Stimulated activated CD4-positive, alpha-beta T cell treated with anti-CD3 and anti-CD28 coated beads, Interleukin-2, amount 100 ng/mL, for 4 hours (primary cell): ENCODE results near the gene ZNF570.

Experiments
- DNase-seq: peaks from one replicate; pipeline ENCODE4 v3.0.0-alpha.2; 2020; ENCODE audit warnings: low read depth

The ZNF570 gene

DNA sequence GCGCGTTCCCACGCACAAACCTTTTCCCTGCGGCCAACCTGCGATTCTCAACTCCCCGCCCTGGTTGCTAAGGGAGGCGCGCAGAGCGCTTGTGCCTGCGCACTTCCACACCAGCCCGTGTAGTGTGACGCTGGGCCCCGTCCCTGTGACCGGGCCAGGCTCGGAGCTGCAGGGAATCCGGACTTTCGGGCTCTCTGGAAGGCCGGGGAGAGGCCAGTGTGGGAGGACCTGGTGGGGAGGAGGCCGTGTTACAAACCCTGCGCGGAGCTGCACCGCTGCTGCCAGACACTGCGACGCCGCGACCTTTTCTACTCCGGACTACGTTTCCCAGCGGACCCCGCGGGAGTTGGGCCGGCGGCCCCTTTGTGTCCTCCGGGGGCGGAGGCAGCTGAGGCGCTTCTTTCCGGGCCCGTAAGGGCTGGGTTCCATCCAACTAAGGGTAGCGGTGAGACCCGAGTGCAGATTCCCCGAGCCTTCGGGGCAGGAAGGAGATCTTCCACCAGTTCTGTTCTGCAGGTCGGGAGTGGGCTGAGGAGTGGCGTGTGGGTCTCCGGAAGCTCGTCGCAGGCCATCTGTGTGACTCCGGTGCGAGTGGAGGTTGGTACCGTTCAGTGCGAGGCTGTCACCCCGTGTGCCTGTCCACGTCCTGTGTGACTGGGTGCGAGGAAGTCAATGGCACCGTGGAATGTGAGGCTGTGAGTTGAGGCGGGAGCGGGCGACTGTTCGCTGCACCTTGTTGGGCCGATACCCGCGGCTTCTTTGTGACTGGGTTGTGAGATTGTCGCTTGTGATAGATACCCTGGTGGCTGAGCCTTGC lies at the start of gene ZNF570:
Gene ZNF570 (plus strand): TSS at position 396 of the 817 bp plus-strand sequence. CDS start 999 bp downstream, outside the sequence.
- peak; percentile 81 for DNase-seq

DNA sequence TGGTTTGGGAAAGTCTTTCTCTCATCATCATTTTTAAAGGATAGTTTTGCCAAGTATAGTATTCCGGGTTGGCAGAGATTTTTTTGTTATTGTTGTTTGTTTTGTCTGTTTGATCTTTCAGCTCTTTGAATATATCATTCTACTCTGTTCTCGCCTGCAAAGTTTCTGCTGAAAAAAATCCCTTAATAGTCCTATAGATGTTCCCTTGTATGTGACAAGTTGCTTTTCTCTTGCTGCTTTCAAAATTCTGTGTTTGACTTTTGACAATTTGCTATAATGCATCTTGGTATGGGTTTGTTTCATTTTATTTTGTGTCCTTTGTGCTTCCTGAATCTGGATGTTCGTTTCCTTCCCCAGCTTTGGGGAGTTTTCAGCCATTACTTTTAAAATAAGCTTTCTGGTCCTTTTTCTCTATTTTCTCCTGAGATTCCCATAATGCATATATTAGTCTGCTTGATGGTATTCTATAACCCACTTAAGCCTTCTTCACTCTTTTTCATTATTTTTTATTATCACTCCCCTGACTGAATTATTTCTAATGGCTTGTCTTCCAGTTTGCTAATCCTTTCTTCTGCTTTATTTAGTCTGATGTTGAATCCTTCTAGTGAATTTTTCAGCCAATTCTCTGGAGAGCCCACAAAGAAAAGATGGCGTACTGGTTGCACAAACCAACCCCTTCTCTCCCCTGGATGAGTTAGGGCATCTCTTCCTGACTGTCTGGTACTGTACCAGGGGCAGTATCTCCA lies 16.5 kb upstream of the ZNF570 start:
- DNase-seq, result no peak

- DNase-seq, result no peak
Observed at GRCh38 chr19:37466277-37466797, 2.8 kb upstream of the ZNF570 start.

DNA sequence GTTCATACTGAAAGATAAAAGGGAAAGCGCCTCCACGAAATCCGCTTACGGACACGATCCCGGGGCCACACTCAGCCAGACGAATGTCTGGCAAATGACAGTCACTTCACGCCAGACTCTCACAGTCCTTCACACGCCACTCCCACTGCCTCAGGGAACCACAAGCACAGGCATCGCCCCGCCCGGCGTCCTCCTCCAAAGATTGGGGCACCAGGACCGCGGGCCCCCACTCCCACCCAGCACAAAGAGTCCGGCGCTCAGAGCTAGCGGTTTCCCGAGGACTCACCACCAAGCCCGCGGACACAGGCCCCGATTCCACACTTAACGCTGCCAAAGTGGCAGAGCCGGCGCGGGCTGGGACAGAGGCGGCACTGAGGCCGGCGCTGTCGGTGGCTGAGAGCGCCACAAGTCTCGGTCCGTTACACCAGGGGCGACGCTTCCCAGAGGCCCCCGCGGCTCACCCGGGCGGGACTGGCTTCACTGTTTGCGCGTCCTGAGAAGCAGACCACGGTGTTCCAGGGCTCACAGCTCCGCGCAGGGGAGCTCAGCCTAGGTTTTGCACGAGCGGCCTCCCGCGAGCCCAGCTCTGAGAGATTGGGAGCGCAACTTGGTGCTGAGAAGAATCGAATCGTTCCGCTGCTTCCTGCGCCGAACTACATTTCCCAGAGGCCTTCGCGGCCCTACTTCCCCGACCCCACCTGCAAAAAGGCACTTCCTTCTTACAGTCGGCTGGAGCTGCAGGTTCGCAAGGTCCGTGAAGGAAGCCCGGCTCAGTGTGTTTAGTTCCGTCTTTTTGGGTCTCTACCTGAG lies 2.2 kb upstream of the ZNF570 start, which contains the start of gene ZNF569:
Gene ZNF569 (minus strand): TSS at position 647 of the 810 bp plus-strand sequence. CDS start 22,523 bp downstream, outside the sequence.
- DNase-seq, result peak; percentile 84

DNA sequence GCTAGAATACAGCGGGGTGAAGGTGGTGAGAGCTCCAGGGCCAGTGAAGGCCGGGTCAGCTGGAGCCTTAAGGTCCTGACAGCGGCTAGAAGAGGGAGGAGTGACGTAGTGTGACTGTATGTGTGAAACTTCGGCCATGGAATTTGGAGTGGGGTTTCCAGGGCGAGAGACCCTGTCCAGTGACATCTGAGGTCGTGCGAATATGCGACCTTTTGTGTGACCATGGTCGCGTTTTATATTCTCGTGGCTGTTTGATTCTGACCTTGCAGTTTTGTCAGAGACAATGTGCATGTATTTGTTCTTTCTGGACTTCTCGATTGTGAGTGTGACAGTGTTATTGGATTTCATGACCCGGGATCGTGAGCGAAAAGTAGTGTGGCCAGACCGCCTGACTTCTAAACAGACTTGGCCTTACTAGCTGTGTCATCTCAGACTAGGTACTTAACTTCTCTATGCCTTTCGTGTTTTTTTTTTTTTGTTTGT lies 1.5 kb upstream of the ZNF570 start:
- no peak for DNase-seq

DNA sequence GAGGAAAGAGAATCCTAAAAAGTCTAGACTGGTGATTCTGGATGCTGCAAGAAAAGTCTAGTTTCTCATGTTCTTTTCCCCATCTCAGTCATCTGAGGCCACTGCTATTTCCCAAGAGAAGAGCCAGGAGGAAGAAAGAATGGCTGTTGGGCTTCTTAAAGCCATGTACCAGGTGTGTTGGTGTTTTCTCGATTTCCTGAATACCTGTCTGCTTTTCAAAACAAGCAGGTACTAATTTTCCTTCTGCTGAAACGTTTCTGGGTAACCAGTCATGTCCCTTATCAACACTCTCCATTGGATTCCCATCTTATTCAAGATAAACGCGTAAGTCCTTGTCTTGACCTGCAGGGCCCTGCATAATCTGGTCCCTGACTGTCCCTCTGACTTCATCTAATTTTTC lies 1.1 kb downstream of the ZNF570 start:
- no peak for DNase-seq

DNA sequence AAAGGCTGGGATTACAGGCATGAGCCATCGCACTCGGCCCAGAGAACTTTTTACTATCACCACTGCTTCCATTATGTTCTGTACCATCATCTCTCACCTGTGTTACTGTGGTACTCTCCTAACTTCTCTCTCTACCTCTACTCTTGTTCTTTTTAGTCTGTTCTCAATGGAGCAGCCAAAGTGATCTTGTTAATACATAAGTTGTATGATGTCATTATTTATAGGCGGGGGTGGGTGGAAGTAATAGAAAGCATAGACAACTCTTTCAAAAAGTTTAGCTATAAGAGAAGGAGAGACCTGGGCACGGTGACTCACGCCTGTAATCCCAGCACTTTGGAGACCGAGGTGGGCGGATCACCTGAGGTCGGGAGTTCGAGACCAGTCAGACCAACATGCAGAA lies 3.0 kb downstream of the ZNF570 start:
- DNase-seq, result no peak

GRCh38 chr19:37484406-37485168 lies 15.4 kb downstream of the ZNF570 start:
- DNase-seq, result no peak

DNA sequence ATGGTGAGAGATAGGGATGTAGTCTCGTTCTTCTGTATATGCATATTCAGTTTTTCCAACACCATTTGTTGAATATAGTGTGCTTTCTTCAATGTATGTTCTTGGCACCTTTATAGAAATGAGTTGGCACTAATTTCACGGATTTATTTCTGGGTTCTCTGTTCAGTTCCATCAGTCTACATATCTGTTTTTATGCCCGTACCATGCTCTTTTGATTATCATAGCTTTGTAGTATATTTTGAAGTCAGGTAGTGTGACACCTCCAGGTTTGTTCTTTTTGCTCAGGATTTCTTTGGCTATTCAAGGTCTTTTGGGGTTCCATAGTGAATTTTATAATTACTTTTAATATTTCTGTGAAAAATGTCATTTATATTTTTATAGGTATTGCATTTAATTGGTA lies 23.1 kb downstream of the ZNF570 start:
- no peak for DNase-seq

DNA sequence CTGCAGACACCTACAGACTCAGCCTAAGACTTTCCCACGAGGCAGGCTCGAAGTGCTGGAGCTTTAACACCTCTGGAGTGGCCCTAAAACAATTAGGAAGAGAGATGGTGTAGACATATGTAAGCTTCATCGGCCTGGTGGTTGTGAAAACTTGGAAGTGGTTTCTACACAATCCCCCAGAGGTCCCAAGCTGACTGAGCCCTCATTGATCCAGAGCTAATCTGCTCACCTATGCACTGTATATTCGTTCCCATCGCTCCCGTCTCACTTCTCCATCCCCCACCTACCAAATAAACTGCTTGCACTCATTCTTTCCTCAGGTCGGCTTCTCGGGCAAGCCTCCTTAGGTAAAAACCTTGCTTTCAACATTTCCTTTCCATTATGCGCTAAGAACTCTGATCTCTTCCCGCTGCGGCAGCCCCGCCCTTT lies 36.8 kb downstream of the ZNF570 start:
- peak; percentile 77 for DNase-seq

DNA sequence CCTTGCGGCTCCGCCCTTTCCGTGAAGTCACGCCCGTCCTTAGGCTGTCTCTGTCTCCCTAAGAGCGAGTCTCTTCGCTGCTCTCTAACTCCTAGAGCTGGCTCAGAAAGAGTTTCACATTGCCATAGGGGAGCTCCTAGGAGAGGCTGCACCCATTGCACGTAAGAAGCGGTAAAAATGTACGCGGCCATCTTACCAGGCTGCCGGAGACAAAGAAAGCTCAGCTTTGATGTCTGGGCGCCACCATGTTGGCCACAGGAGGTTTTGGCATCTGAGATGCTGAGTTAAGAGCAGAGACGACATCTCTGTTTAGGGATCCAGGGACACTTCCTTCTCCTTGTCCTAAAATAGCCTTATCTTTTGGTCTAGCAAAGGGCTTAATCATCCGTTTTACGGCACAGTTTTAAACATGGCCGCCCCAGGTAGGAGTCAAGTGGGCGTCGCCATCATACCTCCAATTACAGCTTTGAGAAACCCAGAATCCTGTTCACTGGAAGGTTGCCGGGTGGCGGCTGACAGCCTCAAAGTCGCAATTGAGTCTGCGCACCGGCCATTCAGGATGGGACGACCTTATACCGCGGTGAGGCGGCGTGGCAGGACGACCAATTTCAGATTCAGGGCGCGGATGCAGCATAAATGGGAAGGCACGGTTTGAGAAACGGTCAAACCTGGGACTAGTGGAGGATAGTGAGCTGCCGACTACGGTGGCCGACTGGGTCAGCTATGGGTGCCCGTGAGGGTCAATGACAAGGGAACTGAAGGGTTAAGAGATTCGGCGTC lies 37.4 kb downstream of the ZNF570 start, which contains the start of gene ZNF793:
Gene ZNF793 (plus strand): TSS at position 553 of the 780 bp plus-strand sequence. CDS start 16,501 bp downstream, outside the sequence.
- peak; percentile 69 for DNase-seq

- no peak for DNase-seq
Observed at GRCh38 chr19:37507167-37507464, 38.0 kb downstream of the ZNF570 start.

GRCh38 chr19:37511186-37511585 lies 42.0 kb downstream of the ZNF570 start:
- DNase-seq, result no peak

DNA sequence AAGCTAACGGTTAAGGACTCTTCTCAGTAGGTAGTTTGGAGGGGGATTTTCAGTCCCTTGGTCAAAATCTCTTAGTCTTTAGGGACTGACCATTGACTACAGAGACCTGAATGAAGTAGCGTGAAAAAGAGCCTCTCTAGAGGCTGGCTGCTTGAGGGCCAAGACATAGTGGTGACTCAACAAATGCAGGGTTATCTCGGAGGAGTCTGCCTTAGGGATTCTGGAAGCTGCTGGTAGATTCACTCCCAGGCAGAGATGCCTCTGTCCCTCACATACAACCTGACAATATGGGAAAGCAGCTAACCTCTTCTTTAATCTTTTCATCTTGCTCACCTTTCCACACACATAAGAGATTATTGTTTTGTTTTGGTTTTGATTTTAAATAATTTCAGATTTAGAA lies 42.7 kb downstream of the ZNF570 start:
- no peak for DNase-seq

GRCh38 chr19:37513397-37513796 lies 44.2 kb downstream of the ZNF570 start:
- no peak for DNase-seq

DNA sequence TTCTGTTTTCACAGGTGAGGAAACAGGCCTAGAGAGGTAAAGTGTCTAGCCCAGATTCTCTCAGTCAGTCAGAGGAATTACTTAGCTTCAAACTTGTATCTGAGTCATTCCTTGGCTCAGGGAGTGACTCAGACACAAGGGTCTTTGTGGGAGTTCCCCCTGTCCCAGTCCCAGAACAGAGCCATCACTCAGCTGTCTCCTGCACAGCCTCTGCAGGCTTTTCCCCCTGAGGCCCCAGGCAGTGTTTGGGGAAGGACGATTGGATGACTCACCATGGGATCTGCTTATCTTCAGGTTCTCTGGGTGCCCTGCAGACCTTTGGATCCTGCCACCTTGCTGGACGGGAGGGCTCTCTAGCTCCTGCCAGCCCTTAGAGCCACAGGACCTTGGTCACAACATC lies 50.7 kb downstream of the ZNF570 start:
- no peak for DNase-seq

GRCh38 chr19:37537391-37537947 lies 68.3 kb downstream of the ZNF570 start:
- no peak for DNase-seq
